ENCODE measurements around the gene NAALADL1. TPM values are rescaled to one million over a fixed set of nuclear protein-coding genes. Genes with fewer than 3 reads are reported as not detected.

NAALADL1 gene
- total RNA-seq, 4 donors from 2014 or later = 2.9 to 26.3 (median 16.4) TPM

DNA sequence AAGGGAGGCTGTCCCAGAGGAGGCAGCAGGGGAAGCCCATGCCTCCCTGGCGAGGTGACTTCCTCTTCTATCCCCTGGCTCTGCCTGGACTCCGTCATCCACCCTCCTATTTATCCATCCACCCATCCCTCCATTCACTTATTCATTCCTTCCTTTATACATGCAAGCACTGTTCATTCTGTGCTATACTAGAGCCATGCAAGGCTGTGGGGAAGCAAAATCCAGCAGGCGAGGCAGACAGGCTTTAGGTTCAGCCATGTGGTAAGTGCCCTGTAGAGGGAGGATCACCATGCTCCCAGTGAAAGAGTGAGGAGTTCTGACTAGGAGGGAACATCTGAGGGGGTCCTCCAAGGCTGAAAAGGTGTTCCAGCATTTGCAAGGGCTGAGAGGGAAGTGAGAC is 1.2 kb upstream of the NAALADL1 start:
- TF ChIP-seq, protein P1, sequence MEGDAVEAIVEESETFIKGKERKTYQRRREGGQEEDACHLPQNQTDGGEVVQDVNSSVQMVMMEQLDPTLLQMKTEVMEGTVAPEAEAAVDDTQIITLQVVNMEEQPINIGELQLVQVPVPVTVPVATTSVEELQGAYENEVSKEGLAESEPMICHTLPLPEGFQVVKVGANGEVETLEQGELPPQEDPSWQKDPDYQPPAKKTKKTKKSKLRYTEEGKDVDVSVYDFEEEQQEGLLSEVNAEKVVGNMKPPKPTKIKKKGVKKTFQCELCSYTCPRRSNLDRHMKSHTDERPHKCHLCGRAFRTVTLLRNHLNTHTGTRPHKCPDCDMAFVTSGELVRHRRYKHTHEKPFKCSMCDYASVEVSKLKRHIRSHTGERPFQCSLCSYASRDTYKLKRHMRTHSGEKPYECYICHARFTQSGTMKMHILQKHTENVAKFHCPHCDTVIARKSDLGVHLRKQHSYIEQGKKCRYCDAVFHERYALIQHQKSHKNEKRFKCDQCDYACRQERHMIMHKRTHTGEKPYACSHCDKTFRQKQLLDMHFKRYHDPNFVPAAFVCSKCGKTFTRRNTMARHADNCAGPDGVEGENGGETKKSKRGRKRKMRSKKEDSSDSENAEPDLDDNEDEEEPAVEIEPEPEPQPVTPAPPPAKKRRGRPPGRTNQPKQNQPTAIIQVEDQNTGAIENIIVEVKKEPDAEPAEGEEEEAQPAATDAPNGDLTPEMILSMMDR (IDR thresholded peaks at IDR 0.05; ENCODE audit: low read depth) = no peak

GRCh38 chr11:65058012-65058411 is 341 bp downstream of the NAALADL1 start:
- TF ChIP-seq, protein P1 (IDR thresholded peaks at IDR 0.05; ENCODE audit: low read depth) = no peak

DNA sequence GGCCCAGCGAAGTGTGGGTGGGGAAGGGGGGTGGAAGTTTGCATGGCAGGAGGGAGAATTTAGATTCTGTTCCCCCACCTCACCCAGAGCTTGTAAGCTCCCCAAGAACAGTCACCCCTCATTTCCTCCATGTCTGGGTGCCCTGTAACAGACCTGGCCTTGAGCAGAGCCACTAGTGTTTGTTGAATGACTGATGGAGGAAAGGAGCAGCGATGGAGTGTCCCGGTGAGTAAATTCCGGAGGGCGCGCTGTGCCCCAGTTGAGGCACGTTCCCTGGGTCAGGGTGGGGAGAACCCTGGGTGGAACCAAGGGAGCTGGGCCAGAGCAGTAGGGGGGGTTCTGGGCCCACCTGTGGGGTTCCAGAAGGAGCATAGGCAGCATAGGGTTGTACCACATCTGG is 827 bp downstream of the NAALADL1 start:
- TF ChIP-seq, protein P1 (IDR thresholded peaks at IDR 0.05; ENCODE audit: low read depth) = no peak

GRCh38 chr11:65056999-65057398 is 1.4 kb downstream of the NAALADL1 start:
- TF ChIP-seq, protein P1 (IDR thresholded peaks at IDR 0.05; ENCODE audit: low read depth) = no peak

DNA sequence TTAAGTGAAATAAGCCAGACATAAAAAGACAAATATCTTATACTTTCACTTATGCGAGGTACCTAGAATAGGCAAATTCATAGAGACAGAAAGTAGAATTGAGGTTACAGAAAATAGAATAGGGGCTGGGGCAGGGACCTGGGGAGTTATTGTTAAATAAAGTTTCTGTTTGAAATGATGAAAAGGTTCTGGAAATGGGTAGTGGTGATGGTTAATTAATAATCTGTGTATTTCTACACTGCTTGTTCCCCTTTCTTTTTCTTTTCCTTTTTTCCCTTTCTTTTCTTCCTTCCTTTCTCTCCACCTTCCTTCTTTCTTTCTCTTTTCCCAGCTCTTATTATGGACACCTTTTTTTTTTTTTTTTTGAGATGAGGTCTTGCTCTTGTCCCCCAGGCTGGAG is 2.8 kb downstream of the NAALADL1 start:
- TF ChIP-seq, protein P1 (IDR thresholded peaks at IDR 0.05; ENCODE audit: low read depth) = no peak

GRCh38 chr11:65053827-65054508 is 4.4 kb downstream of the NAALADL1 start:
- TF ChIP-seq, protein P1 (IDR thresholded peaks at IDR 0.05; ENCODE audit: low read depth) = no peak

DNA sequence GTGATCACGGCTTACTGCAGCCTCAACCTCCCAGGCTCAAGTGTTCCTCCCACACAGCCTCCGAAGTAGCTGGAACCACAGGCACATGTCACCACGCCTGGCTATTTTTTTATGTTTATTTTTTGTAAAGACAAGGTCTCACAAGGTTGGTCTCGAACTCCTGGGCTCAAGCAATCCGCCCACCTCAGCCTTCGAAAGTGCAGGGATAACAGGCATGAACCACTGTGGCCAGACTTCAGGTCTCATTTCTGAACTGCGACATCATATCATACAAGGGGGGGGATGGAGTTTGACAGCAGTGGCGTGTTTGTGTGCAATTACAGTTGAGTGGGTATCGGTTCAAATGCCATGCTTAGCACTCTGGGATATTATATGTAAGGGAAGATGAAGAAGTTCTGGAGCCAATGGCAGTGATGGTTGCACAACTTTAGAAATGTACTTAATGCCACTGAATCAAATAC is 6.9 kb downstream of the NAALADL1 start:
- TF ChIP-seq, protein P1 (IDR thresholded peaks at IDR 0.05; ENCODE audit: low read depth) = no peak
